Liver (tissue), 9 donors: ENCODE measurements around the gene ZNF195. TPM values are rescaled to one million over a fixed set of nuclear protein-coding genes. Genes with fewer than 3 reads are reported as not detected.
A peak's percentile ranks its signal among the peaks of the same experiment; 100 is the strongest.
"Not testable (repeated sequence)": the region's sequence is repeated elsewhere in the genome, so short reads cannot be mapped to it uniquely, and the experiment has no call there.

Experiments
- DNase-seq: peaks from one replicate; pipeline ENCODE4 v3.0.0-alpha.2; 2017; ENCODE audit warnings: low spot score
- H3K27ac ChIP-seq, 2 donors: one replicate each; pipeline ENCODE4 v1.7.0; 2013; ENCODE audit warnings: inconsistent platforms in 2 of 2, low read length in 2 of 2, control low read depth in 1 of 2, low read depth in 1 of 2, mild to moderate bottlenecking in 1 of 2
- H3K27me3 ChIP-seq, 4 donors: one replicate each; pipeline versions ENCODE4 v1.6.1 to v1.7.0; 2013; ENCODE audit warnings: low read length in 3 of 4, inconsistent platforms in 1 of 4, mild to moderate bottlenecking in 1 of 4, moderate library complexity in 1 of 4; ENCODE audit not compliant: control insufficient read depth in 4 of 4, insufficient read depth in 4 of 4
- H3K36me3 ChIP-seq, 4 donors: one replicate each; pipeline versions ENCODE4 v1.6.1 to v1.7.0; 2013; ENCODE audit warnings: low read length in 3 of 4, mild to moderate bottlenecking in 3 of 4, low read depth in 1 of 4, moderate library complexity in 1 of 4; ENCODE audit not compliant: control insufficient read depth in 4 of 4, insufficient read depth in 3 of 4
- H3K4me1 ChIP-seq, 4 donors: one replicate each; pipeline versions ENCODE4 v1.6.1 to v1.7.0; 2013; ENCODE audit warnings: low read length in 3 of 4, mild to moderate bottlenecking in 3 of 4, moderate library complexity in 1 of 4; ENCODE audit not compliant: control insufficient read depth in 4 of 4, insufficient read depth in 4 of 4
- H3K4me3 ChIP-seq, 3 donors: one replicate each; pipeline versions ENCODE4 v1.6.1 to v1.7.0; 2013; ENCODE audit warnings: low read length in 3 of 3, control low read depth in 1 of 3, low read depth in 1 of 3, mild to moderate bottlenecking in 1 of 3
- H3K9ac ChIP-seq, 2 donors: one replicate each; pipeline ENCODE4 v1.7.0; 2013; ENCODE audit warnings: low read length in 2 of 2, mild to moderate bottlenecking in 2 of 2, moderate library complexity in 2 of 2, control low read depth in 1 of 2, low read depth in 1 of 2
- H3K9me3 ChIP-seq, 4 donors: one replicate each; pipeline versions ENCODE4 v1.6.1 to v1.7.0; 2013; ENCODE audit warnings: low read length in 3 of 4; ENCODE audit not compliant: control insufficient read depth in 4 of 4
- ATF3 ChIP-seq: IDR thresholded peaks from 2 replicates; pipeline ENCODE4 v1.6.1; 2016; ENCODE audit warnings: antibody characterized with exemption
- CTCF ChIP-seq: fragments of 150-350 bp; IDR thresholded peaks from 2 replicates; pipeline ENCODE4 v1.5.1; 2017; ENCODE audit warnings: improper control_type of control experiment, low read depth, low read length; ENCODE audit not compliant: missing input control
- FOXA1 ChIP-seq: IDR thresholded peaks from 2 replicates; pipeline ENCODE4 v1.6.1; 2016; ENCODE audit warnings: antibody characterized with exemption
- RAD21 ChIP-seq, 2 donors: IDR thresholded peaks; 2 replicates each; pipeline ENCODE4 v1.6.1; 2016; ENCODE audit warnings: antibody characterized with exemption in 2 of 2, mild to moderate bottlenecking in 2 of 2
- SP1 ChIP-seq: IDR thresholded peaks from 2 replicates; pipeline ENCODE4 v1.6.1; 2018; ENCODE audit warnings: antibody characterized with exemption, mild to moderate bottlenecking
- WGBS: extraction: QIAGEN DNeasy Blood & Tissue Kit; methylation state at CpG from one replicate; pipeline ENCODE4 v1.1.7; 2013; 5-methylcytosine and 5-hydroxymethylcytosine counted together
- polyA plus RNA-seq, 2 donors: library from polyadenylated mRNA; stranded (reverse) in 1 of 2; unstranded in 1 of 2; fragments of 200-250 nt in 1 of 2; fragments of >200 nt in 1 of 2; fragmentation: Nextera tagmentation in 1 of 2; extraction: Ambion mirVana in 1 of 2; gene quantifications; one replicate each; pipeline versions ENCODE4 v1.2.1 to v1.2.3, GENCODE V29; 2013 to 2015
- total RNA-seq, 2 donors: library from RNA; depleted of rRNA; stranded (reverse); fragments of >200 nt; gene quantifications; one replicate each; pipeline ENCODE4 v1.2.3, GENCODE V29; 2014
- donor health status: healthy.
- donor health status: healthy.
- donor health status: healthy.
- donor health status: healthy.
- donor health status: healthy.

ZNF195 gene
- total and polyA plus RNA-seq, 4 donors = 4.3 to 12.4 (median 11.1) TPM

GRCh38 chr11:3412837-3413236, 33.9 kb upstream of the ZNF195 start (continued):
- TF ChIP-seq SP1 (no peak), FOXA1 (no peak), ATF3 (no peak)

- not testable (repeated sequence) for H3K27me3 ChIP-seq, H3K36me3 ChIP-seq, H3K4me1 ChIP-seq, H3K9ac ChIP-seq, H3K27ac ChIP-seq, H3K9me3 ChIP-seq, H3K4me3 ChIP-seq
- 15% methylated on average over 12 of the region's 12 CpGs for WGBS
- peak; percentile 61 to 62 for TF ChIP-seq RAD21 (IDR thresholded peaks at IDR 0.05)
- TF ChIP-seq CTCF = peak; percentile 54
- DNase-seq = peak; percentile 82
Observed at GRCh38 chr11:3408722-3409121, 29.8 kb upstream of the ZNF195 start.

GRCh38 chr11:3408058-3408605, 29.2 kb upstream of the ZNF195 start:
- H3K36me3 ChIP-seq, H3K27me3 ChIP-seq, H3K9ac ChIP-seq, H3K4me3 ChIP-seq, DNase-seq, H3K27ac ChIP-seq, H3K4me1 ChIP-seq, H3K9me3 ChIP-seq: not testable (repeated sequence)
- 66% methylated on average over 8 of the region's 8 CpGs for WGBS

GRCh38 chr11:3406937-3407336, 28.0 kb upstream of the ZNF195 start:
- 77% methylated on average over 9 of the region's 9 CpGs for WGBS
- H3K27me3 ChIP-seq, H3K9me3 ChIP-seq, H3K36me3 ChIP-seq, H3K4me3 ChIP-seq, H3K9ac ChIP-seq, H3K27ac ChIP-seq, H3K4me1 ChIP-seq, DNase-seq: not testable (repeated sequence)

GRCh38 chr11:3406223-3406875, 27.4 kb upstream of the ZNF195 start:
- not testable (repeated sequence) for H3K9me3 ChIP-seq, H3K36me3 ChIP-seq, H3K4me1 ChIP-seq, H3K9ac ChIP-seq, DNase-seq, H3K27ac ChIP-seq, H3K27me3 ChIP-seq, H3K4me3 ChIP-seq
- WGBS = 79% methylated on average over 17 of the region's 17 CpGs

GRCh38 chr11:3404076-3404925, 25.4 kb upstream of the ZNF195 start:
- not testable (repeated sequence) for H3K27ac ChIP-seq

GRCh38 chr11:3402861-3403250, 23.9 kb upstream of the ZNF195 start:
- H3K9me3 ChIP-seq, H3K27me3 ChIP-seq, H3K27ac ChIP-seq, H3K4me1 ChIP-seq, DNase-seq, H3K9ac ChIP-seq, H3K4me3 ChIP-seq, H3K36me3 ChIP-seq: not testable (repeated sequence)
- 96% methylated on average over 8 of the region's 8 CpGs for WGBS

More at GRCh38 chr11:3404076-3404925, 25.4 kb upstream of the ZNF195 start:
- not testable (repeated sequence) for H3K9me3 ChIP-seq, H3K4me3 ChIP-seq, H3K9ac ChIP-seq, H3K36me3 ChIP-seq, H3K4me1 ChIP-seq, DNase-seq, H3K27me3 ChIP-seq
- WGBS = 76% methylated on average over 22 of the region's 22 CpGs
